SU-DHL-6 (cell line): ENCODE data around the gene ANO7.

ENCODE experiments used
- EZH2phosphoT487 ChIP-seq: fragments of 200-600 bp; sonication (generic), shearing (Covaris generic); conservative IDR thresholded peaks from 2 replicates; pipeline ENCODE4 v1.6.1; 2018; ENCODE audit warnings: mild to moderate bottlenecking, antibody characterized with exemption, low read length, moderate library complexity, mixed read lengths
- TF ChIP-seq, protein P1 (sequence below): fragments of 200-600 bp; sonication (generic); IDR thresholded peaks from one replicate; pipeline ENCODE4 v1.5.1; 2017; ENCODE audit warnings: antibody characterized with exemption, mild to moderate bottlenecking, low read length, moderate library complexity; ENCODE audit not compliant: insufficient read depth, poor library complexity, severe bottlenecking

DNA sequence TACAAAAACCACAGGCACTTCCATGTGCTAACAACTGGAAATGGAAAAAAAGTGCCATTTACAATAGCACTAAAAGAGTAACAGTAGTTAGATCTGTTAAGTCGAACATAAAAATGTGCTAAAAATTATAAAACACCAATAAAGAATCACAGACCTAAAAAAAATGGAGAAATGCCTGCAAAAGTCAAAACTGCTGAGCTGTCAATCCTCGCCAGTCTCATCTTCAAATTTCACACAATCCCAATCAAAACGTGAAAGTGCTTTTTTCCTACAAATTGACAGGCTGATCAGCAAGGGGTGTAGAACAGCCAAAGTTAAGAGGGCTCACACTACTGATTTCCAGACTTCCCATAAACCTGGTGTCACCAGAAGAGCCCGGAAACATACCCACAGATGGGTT is 53.2 kb downstream of the ANO7 start:
- TF ChIP-seq, protein P1, sequence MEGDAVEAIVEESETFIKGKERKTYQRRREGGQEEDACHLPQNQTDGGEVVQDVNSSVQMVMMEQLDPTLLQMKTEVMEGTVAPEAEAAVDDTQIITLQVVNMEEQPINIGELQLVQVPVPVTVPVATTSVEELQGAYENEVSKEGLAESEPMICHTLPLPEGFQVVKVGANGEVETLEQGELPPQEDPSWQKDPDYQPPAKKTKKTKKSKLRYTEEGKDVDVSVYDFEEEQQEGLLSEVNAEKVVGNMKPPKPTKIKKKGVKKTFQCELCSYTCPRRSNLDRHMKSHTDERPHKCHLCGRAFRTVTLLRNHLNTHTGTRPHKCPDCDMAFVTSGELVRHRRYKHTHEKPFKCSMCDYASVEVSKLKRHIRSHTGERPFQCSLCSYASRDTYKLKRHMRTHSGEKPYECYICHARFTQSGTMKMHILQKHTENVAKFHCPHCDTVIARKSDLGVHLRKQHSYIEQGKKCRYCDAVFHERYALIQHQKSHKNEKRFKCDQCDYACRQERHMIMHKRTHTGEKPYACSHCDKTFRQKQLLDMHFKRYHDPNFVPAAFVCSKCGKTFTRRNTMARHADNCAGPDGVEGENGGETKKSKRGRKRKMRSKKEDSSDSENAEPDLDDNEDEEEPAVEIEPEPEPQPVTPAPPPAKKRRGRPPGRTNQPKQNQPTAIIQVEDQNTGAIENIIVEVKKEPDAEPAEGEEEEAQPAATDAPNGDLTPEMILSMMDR: no peak
- no peak for TF ChIP-seq EZH2phosphoT487
